SU-DHL-6 (cell line): ENCODE measurements around the gene ST3GAL5.

Source experiments
- H2AFZ ChIP-seq: fragments of 200-600 bp; sonication (generic); 2 replicates; pipeline ENCODE4 v1.6.1; 2014; ENCODE audit warnings: low read depth, mild to moderate bottlenecking, moderate library complexity, mixed read lengths, antibody characterized with exemption, low read length; ENCODE audit not compliant: severe bottlenecking
- H3F3A ChIP-seq: fragments of 200-600 bp; shearing (Covaris generic); 2 replicates; pipeline ENCODE4 v1.6.0; 2016; ENCODE audit warnings: antibody characterized with exemption, mild to moderate bottlenecking; ENCODE audit not compliant: insufficient read depth
- H3K27ac ChIP-seq: fragments of 200-600 bp; sonication (generic); 2 replicates; pipeline ENCODE4 v1.5.1; 2016; ENCODE audit warnings: low read depth, mild to moderate bottlenecking, low read length, moderate library complexity, mixed read lengths
- H3K27me3 ChIP-seq: fragments of 200-600 bp; sonication (generic), shearing (Covaris generic); 2 replicates; pipeline ENCODE4 v1.6.0; 2014; ENCODE audit warnings: mild to moderate bottlenecking, low read length
- H3K36me3 ChIP-seq: fragments of 200-600 bp; sonication (generic); 2 replicates; pipeline ENCODE4 v1.6.1; 2014; ENCODE audit warnings: mild to moderate bottlenecking, low read length, mixed read lengths
- H3K4me2 ChIP-seq: fragments of 300-600, 200-600 bp; shearing (Covaris generic), sonication (generic); 2 replicates; pipeline ENCODE4 v1.6.0; 2014; ENCODE audit warnings: low read length, low read depth, mild to moderate bottlenecking; ENCODE audit not compliant: poor library complexity, severe bottlenecking
- H3K4me3 ChIP-seq: fragments of 200-600 bp; sonication (generic); 2 replicates; pipeline ENCODE4 v1.5.1; 2014; ENCODE audit warnings: antibody characterized with exemption, low read length, mild to moderate bottlenecking, mixed read lengths; ENCODE audit not compliant: insufficient read depth, poor library complexity, severe bottlenecking
- H3K79me2 ChIP-seq: fragments of 200-600 bp; sonication (generic); 2 replicates; pipeline ENCODE4 v1.6.1; 2014; ENCODE audit warnings: mild to moderate bottlenecking, low read length, moderate library complexity; ENCODE audit not compliant: insufficient read depth
- H3K9ac ChIP-seq: fragments of 200-600 bp; sonication (generic); 2 replicates; pipeline ENCODE4 v1.7.0; 2014; ENCODE audit warnings: mild to moderate bottlenecking, low read length
- H3K9me2 ChIP-seq: fragments of 200-600 bp; sonication (generic); replicated peaks from 2 replicates; pipeline ENCODE4 v1.6.1; 2014; ENCODE audit warnings: low read length; ENCODE audit not compliant: insufficient read depth
- H3K9me3 ChIP-seq: fragments of 200-600 bp; sonication (generic); 2 replicates; pipeline ENCODE4 v1.6.1; 2014; ENCODE audit warnings: low read length, mixed read lengths; ENCODE audit not compliant: insufficient read depth
- H4K20me1 ChIP-seq: fragments of 200-600 bp; sonication (generic); 2 replicates; pipeline ENCODE4 v1.6.1; 2014; ENCODE audit warnings: low read depth, mild to moderate bottlenecking, antibody characterized with exemption, low read length, moderate library complexity, mixed read lengths
- CTCF ChIP-seq: fragments of 200-600 bp; sonication (generic); IDR thresholded peaks from one replicate; pipeline ENCODE4 v1.5.1; 2017; ENCODE audit warnings: antibody characterized with exemption, mild to moderate bottlenecking, low read length, moderate library complexity; ENCODE audit not compliant: insufficient read depth, poor library complexity, severe bottlenecking
- EZH2phosphoT487 ChIP-seq: fragments of 200-600 bp; sonication (generic), shearing (Covaris generic); conservative IDR thresholded peaks from 2 replicates; pipeline ENCODE4 v1.6.1; 2018; ENCODE audit warnings: mild to moderate bottlenecking, antibody characterized with exemption, low read length, moderate library complexity, mixed read lengths

ST3GAL5 gene

GRCh38 chr2:85888684-85889626 lies at the start of gene ST3GAL5:
ST3GAL5 (minus strand) TSS chr2:85888990; CDS start chr2:85888905, 85 bp downstream.
- H3K27ac ChIP-seq: no peak within 1 kb of the TSS
- H4K20me1 ChIP-seq: no peaks in the 10 kb centered on the region
- no peaks in the 10 kb centered on the region for H3K36me3 ChIP-seq
- peak within 1 kb of the TSS; percentile 88 for H3K4me2 ChIP-seq
- H3K9me2 ChIP-seq: no peaks in the 10 kb centered on the region
- H2AFZ ChIP-seq: peak within 1 kb of the TSS; percentile 96
- no peaks in the 10 kb centered on the region for H3K9me3 ChIP-seq
- no peaks in the 10 kb centered on the region for H3K79me2 ChIP-seq
- peaks cover 12% of the 10 kb centered on the region; the same call in 1 of the 2 replicates for H3F3A ChIP-seq
- H3K9ac ChIP-seq: peak within 1 kb of the TSS; percentile 68
- TF ChIP-seq EZH2phosphoT487 (no peak), CTCF (peak; percentile 91)
- H3K27me3 ChIP-seq: no peaks in the 10 kb centered on the region
- peak within 1 kb of the TSS; percentile 82 for H3K4me3 ChIP-seq

GRCh38 chr2:85938456-85938855 lies 49.7 kb upstream of the ST3GAL5 start:
- no peak overlapping the region for H3K27ac ChIP-seq

GRCh38 chr2:85937069-85937439 lies 48.3 kb upstream of the ST3GAL5 start:
- Histone ChIP-seq H3K36me3 (no peaks in the 10 kb centered on the region), H3K9ac (no peak overlapping the region), H2AFZ (no peak overlapping the region), H3K4me2 (no peak overlapping the region), H3K9me2 (no peaks in the 10 kb centered on the region), H3K9me3 (peaks cover 5% of the 10 kb centered on the region; the same call in 1 of the 2 replicates), H3K4me3 (no peak overlapping the region), H3K27me3 (no peaks in the 10 kb centered on the region), H3K27ac (no peak overlapping the region), H3F3A (no peaks in the 10 kb centered on the region), H4K20me1 (no peaks in the 10 kb centered on the region), H3K79me2 (no peaks in the 10 kb centered on the region)
- TF ChIP-seq EZH2phosphoT487 (no peak), CTCF (no peak)

More at GRCh38 chr2:85938456-85938855, 49.7 kb upstream of the ST3GAL5 start:
- H3K4me3 ChIP-seq: no peak overlapping the region
- H3K9ac ChIP-seq: no peak overlapping the region
- H3K4me2 ChIP-seq: no peak overlapping the region
- H3K27me3 ChIP-seq: no peaks in the 10 kb centered on the region
- peaks cover 10% of the 10 kb centered on the region; the same call in 1 of the 2 replicates for H3K9me3 ChIP-seq
- H2AFZ ChIP-seq: no peak overlapping the region
- H3K9me2 ChIP-seq: no peaks in the 10 kb centered on the region
- no peaks in the 10 kb centered on the region for H3F3A ChIP-seq
- no peaks in the 10 kb centered on the region for H4K20me1 ChIP-seq
- TF ChIP-seq CTCF (no peak), EZH2phosphoT487 (no peak)
- no peaks in the 10 kb centered on the region for H3K79me2 ChIP-seq
- no peaks in the 10 kb centered on the region for H3K36me3 ChIP-seq
